ENCODE results near the gene PTPN12. TPM values are rescaled to one million over a fixed set of nuclear protein-coding genes. Genes with fewer than 3 reads are reported as not detected.

Gene PTPN12
- total and polyA plus RNA-seq, 2 experiments from 2014 or later: 21.7 to 25.6 TPM

DNA sequence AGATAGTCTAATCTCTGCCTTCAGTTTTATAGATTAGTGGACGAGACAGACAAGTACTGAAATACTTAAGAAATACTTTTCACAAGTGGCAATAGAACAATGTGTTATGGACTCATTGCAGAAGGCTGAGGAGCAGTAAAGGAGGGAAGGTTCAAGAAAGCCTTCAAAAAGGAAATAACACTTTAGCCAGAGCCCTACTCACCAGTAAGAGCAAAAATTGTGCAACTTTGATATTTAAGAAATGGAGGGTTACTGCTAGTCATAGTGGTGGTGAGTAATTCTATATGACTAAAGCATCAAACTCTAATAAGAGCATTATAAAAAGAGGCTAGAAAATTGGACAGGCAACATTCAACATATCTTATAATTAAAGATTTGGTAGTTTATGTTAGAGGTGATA lies 28.8 kb downstream of the PTPN12 start:
- Histone ChIP-seq H2AFZ (no peak overlapping the region), H3K9me3 (ENCODE audit: low read depth) (no peaks in the 10 kb centered on the region), H3K9ac (no peak overlapping the region), H3K27ac (peak overlapping the region; percentile 55), H3K79me2 (ENCODE audit: insufficient read depth) (peaks cover 95% of the 10 kb centered on the region), H4K20me1 (ENCODE audit: insufficient read depth) (peaks cover 14% of the 10 kb centered on the region; the same call in 1 of the 2 replicates), H3K4me1 (ENCODE audit: insufficient read depth) (peaks cover 57% of the 10 kb centered on the region), H3K4me3 (peak overlapping the region; percentile 12; the same call in 1 of the 2 replicates), H3K36me3 (ENCODE audit: low read depth) (0 out of 2 replicates have a peak, but pooled peaks cover 7% of the 10 kb centered on the region), H3K9me2 (ENCODE audit: insufficient read depth) (peaks cover 3% of the 10 kb centered on the region; the same call in 1 of the 2 replicates), H3K4me2 (ENCODE audit: unreplicated experiment) (peak overlapping the region; percentile 25), H3F3A (ENCODE audit: insufficient read depth) (peaks cover 68% of the 10 kb centered on the region), H3K27me3 (replicated peaks; ENCODE audit: insufficient read depth) (no peaks in the 10 kb centered on the region)
- peak; percentile 92 for DNase-seq
- in situ Hi-C loops (cut with MboI): no loop called here
- TF ChIP-seq EZH2phosphoT487 (IDR thresholded peaks at IDR 0.05; ENCODE audit: insufficient read depth, low read depth) (no peak), EZH2 (IDR thresholded peaks at IDR 0.05; ENCODE audit: insufficient read depth, poor library complexity, severe bottlenecking) (no peak)
- WGBS, 2 experiments (ENCODE audit: low coverage in 1 of 2, low lambda C conversion rate in 2 of 2, missing lambda C conversion rate in 2 of 2): 32 to 48% methylated on average over 1 of the region's 1 CpG

DNA sequence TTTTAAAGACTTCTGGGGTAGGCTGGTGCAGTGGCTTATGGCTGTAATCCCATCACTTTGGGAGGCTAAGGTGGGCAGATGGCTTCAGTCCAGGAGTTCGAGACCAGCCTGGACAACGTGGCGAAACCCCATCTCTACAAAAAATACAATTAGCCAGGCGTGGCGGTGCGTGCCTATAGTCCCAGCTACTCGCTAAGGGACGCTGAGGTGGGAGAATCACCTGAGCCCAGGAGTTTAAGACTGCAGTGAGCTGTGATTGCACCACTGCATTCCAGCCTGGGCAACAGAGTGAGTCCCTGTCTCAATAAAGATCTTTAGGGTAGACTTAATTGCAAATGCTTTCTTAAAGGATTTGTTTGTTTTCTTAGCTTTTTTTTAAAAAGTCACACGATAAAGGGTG lies 29.3 kb downstream of the PTPN12 start:
- Histone ChIP-seq H4K20me1 (ENCODE audit: insufficient read depth) (0 out of 2 replicates have a peak, but pooled peaks cover 9% of the 10 kb centered on the region), H3K9ac (no peak overlapping the region), H3K4me2 (ENCODE audit: unreplicated experiment) (peak overlapping the region; percentile 25), H3K4me3 (no peak overlapping the region), H2AFZ (no peak overlapping the region), H3K36me3 (ENCODE audit: low read depth) (peaks cover 12% of the 10 kb centered on the region; the same call in 1 of the 2 replicates), H3K27ac (peak overlapping the region; percentile 55), H3K9me2 (ENCODE audit: insufficient read depth) (peaks cover 3% of the 10 kb centered on the region; the same call in 1 of the 2 replicates), H3K27me3 (replicated peaks; ENCODE audit: insufficient read depth) (no peaks in the 10 kb centered on the region), H3K79me2 (ENCODE audit: insufficient read depth) (peaks cover 95% of the 10 kb centered on the region), H3F3A (ENCODE audit: insufficient read depth) (peaks cover 69% of the 10 kb centered on the region), H3K4me1 (ENCODE audit: insufficient read depth) (peaks cover 62% of the 10 kb centered on the region), H3K9me3 (ENCODE audit: low read depth) (no peaks in the 10 kb centered on the region)
- WGBS, 2 experiments (ENCODE audit: low coverage in 1 of 2, low lambda C conversion rate in 2 of 2, missing lambda C conversion rate in 2 of 2): 96 to 99% methylated on average over 9 of the region's 9 CpGs
- in situ Hi-C loops (cut with MboI): no loop called here
- DNase-seq: no peak
- TF ChIP-seq EZH2 (IDR thresholded peaks at IDR 0.05; ENCODE audit: insufficient read depth, poor library complexity, severe bottlenecking): no peak
- no peak for TF ChIP-seq EZH2phosphoT487 (IDR thresholded peaks at IDR 0.05; ENCODE audit: insufficient read depth, low read depth)

DNA sequence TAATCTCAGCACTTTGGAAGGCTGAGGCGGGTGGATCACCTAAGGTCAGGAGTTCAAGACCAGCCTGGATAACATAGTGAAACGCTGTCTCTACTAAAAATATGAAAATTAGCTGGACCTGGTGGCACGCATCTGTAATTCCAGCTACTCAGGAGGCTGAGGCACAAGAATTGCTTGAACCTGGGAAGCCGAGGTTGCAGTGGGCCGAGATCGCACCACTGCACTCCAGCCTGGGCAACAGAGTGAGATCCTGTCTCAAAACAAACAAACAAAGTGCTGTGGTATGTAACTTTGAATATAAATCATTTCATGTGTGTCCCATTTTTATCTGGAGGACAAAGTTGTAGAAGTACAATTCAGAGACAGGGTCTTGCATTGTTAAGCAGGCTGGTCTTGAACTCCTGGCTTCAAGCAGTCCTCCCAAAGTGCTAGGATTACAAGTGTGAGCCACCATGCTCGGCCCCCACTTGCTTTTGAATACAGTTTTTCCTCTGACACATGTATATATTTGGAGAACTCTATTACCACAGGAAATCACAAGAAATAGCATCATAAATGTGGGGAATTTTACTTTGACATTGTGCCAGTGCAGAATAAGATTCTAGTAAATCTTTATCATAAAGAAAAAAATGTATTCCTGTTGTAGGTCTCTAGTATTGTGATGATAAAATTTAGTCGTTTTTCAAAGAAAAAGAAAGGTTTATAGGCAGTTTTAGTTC lies 32.6 kb downstream of the PTPN12 start:
- WGBS, 2 experiments (ENCODE audit: low coverage in 1 of 2, low lambda C conversion rate in 2 of 2, missing lambda C conversion rate in 2 of 2): 75% methylated on average over 8 of the region's 8 CpGs
- H4K20me1 ChIP-seq (ENCODE audit: insufficient read depth): no peaks in the 10 kb centered on the region
- H3K79me2 ChIP-seq (ENCODE audit: insufficient read depth): peaks cover 95% of the 10 kb centered on the region
- peak overlapping the region; percentile 77 for H3K4me2 ChIP-seq (ENCODE audit: unreplicated experiment)
- peak overlapping the region; percentile 91 for H3K27ac ChIP-seq
- in situ Hi-C loops (cut with MboI): no loop called here
- H3K9me3 ChIP-seq (ENCODE audit: low read depth): no peaks in the 10 kb centered on the region
- peaks cover 70% of the 10 kb centered on the region for H3F3A ChIP-seq (ENCODE audit: insufficient read depth)
- H3K4me1 ChIP-seq (ENCODE audit: insufficient read depth): peaks cover 57% of the 10 kb centered on the region
- peak overlapping the region; percentile 60 for H3K9ac ChIP-seq
- H3K36me3 ChIP-seq (ENCODE audit: low read depth): peaks cover 40% of the 10 kb centered on the region
- TF ChIP-seq EZH2 (IDR thresholded peaks at IDR 0.05; ENCODE audit: insufficient read depth, poor library complexity, severe bottlenecking) (no peak), EZH2phosphoT487 (IDR thresholded peaks at IDR 0.05; ENCODE audit: insufficient read depth, low read depth) (no peak)
- peak; percentile 28 for DNase-seq
- peaks cover 3% of the 10 kb centered on the region; the same call in 1 of the 2 replicates for H3K9me2 ChIP-seq (ENCODE audit: insufficient read depth)
- peak overlapping the region; percentile 32; the same call in 1 of the 2 replicates for H3K4me3 ChIP-seq
- H2AFZ ChIP-seq: no peak overlapping the region
- no peaks in the 10 kb centered on the region for H3K27me3 ChIP-seq (replicated peaks; ENCODE audit: insufficient read depth)

DNA sequence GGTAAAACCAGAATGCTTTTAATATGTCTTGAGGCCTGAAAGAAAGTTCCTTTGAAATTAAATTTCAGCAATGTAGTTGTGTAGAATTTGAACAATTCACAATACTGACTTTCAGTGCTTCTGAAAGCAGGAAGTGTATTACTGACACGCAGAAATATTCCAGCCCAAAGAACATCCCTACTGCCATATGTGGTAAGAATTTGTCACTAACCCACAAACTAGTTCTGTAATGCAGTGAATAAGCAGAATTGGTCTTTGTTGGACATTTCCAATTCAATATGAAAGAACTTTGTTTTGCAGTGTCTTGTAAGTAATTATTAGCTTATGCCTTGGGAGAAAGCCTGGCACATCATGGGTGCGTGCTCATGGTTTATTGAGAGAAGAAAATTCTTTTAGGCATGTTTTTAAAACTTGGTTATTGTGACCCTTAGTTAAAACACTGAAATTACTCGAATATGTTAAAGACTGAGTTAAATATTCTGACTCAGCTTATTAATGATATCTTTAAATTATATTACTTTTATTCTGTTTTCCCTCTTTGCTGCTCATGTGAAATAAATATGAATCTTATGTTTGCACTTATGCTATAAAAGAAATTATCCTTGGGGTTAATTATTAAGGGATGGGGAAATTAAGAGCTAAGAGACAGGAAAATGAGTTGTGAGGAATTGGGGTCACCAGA lies 33.4 kb downstream of the PTPN12 start:
- Histone ChIP-seq H3K79me2 (ENCODE audit: insufficient read depth) (peaks cover 95% of the 10 kb centered on the region), H3K9me2 (ENCODE audit: insufficient read depth) (no peaks in the 10 kb centered on the region), H2AFZ (no peak overlapping the region), H3F3A (ENCODE audit: insufficient read depth) (peaks cover 65% of the 10 kb centered on the region), H3K9me3 (ENCODE audit: low read depth) (no peaks in the 10 kb centered on the region), H3K4me3 (peak overlapping the region; percentile 32), H3K9ac (peak overlapping the region; percentile 60), H3K4me1 (ENCODE audit: insufficient read depth) (peaks cover 52% of the 10 kb centered on the region), H3K27ac (peak overlapping the region; percentile 91), H3K27me3 (replicated peaks; ENCODE audit: insufficient read depth) (no peaks in the 10 kb centered on the region), H3K36me3 (ENCODE audit: low read depth) (peaks cover 43% of the 10 kb centered on the region), H4K20me1 (ENCODE audit: insufficient read depth) (no peaks in the 10 kb centered on the region), H3K4me2 (ENCODE audit: unreplicated experiment) (peak overlapping the region; percentile 77)
- whole genome bisulfite sequencing, 2 experiments (ENCODE audit: low coverage in 1 of 2, low lambda C conversion rate in 2 of 2, missing lambda C conversion rate in 2 of 2): 2 to 4% methylated on average over 3 of the region's 3 CpGs
- in situ Hi-C loops (cut with MboI): no loop called here
- peak; percentile 88 for DNase-seq
- no peak for TF ChIP-seq EZH2phosphoT487 (IDR thresholded peaks at IDR 0.05; ENCODE audit: insufficient read depth, low read depth)
- no peak for TF ChIP-seq EZH2 (IDR thresholded peaks at IDR 0.05; ENCODE audit: insufficient read depth, poor library complexity, severe bottlenecking)

Measured in GM23248 (cell line).